K562 (cell line): Measurements from ENCODE around the gene QKI. TPM values are rescaled to one million over a fixed set of nuclear protein-coding genes. Genes with fewer than 3 reads are reported as not detected.

Source experiments
- ATAC-seq: fragments of 200-7000 bp; cut with Tn5 transposase; 3 replicates; pipeline ENCODE4 v1.9.1; 2020; ENCODE audit warnings: moderate library complexity
- BruUV-seq: library from RNA; stranded (reverse); fragments of 400-500 nt; replicated peaks from 2 replicates; lab custom pipeline; 2021; lab: Mats Ljungman, UMichigan
- CTCF ChIA-PET: fragments of 300-600 bp; formaldehyde crosslinking; extraction: SDS; loops from one replicate; lab custom pipeline; 2021; ENCODE audit warnings: low intra/inter-chr PET ratio; lab: Yijun Ruan, JAX
- POLR2A ChIA-PET: fragments of 300-600, 350-650 bp; sonication (Branson Sonifier 250); formaldehyde crosslinking; extraction: SDS; loops from one replicate; lab custom pipeline; 2021; ENCODE audit warnings: antibody characterized with exemption, inconsistent platforms; lab: Yijun Ruan, JAX
- DNase-seq, 4 experiments: peaks; one replicate each; pipeline versions ENCODE4 v3.0.0 to v3.0.0-alpha.2; 2011 to 2018; ENCODE audit warnings: low spot score in 3 of 4, mixed read lengths in 3 of 4; ENCODE audit errors: extremely low read depth in 1 of 4
- FAIRE-seq: peaks from 2 replicates; lab custom pipeline; 2011; peaks lifted over from hg19 to GRCh38; lab: Jason Lieb, UNC
- H2AFZ ChIP-seq: 2 replicates; pipeline ENCODE4 v1.6.0; 2011; ENCODE audit warnings: low read depth, low read length, control low read depth, inconsistent platforms
- H3K27ac ChIP-seq: fragments of 200-600 bp; 3 replicates; pipeline ENCODE4 v1.8.0; 2011; ENCODE audit warnings: low read depth, mild to moderate bottlenecking, control low read depth, inconsistent platforms, low read length, moderate library complexity, mixed read lengths; ENCODE audit errors: extremely low read depth
- H3K27me3 ChIP-seq, 2 experiments: fragments of 300-600 bp in 1 of 2; 2 replicates in 1 of 2; 3 replicates in 1 of 2; pipeline versions ENCODE4 v1.6.0 to v1.8.0; 2011; ENCODE audit warnings: inconsistent platforms in 2 of 2, low read length in 2 of 2, mild to moderate bottlenecking in 1 of 2, mixed read lengths in 1 of 2, moderate library complexity in 1 of 2; ENCODE audit not compliant: control insufficient read depth in 2 of 2, insufficient read depth in 2 of 2
- H3K36me3 ChIP-seq: fragments of 300-600 bp; 3 replicates; pipeline ENCODE4 v1.8.0; 2011; ENCODE audit warnings: mild to moderate bottlenecking, low read length, inconsistent platforms; ENCODE audit not compliant: control insufficient read depth, insufficient read depth
- H3K4me1 ChIP-seq, 2 experiments: fragments of 200-600 bp in 1 of 2; replicated peaks in 1 of 2; 2 replicates in 1 of 2; 3 replicates in 1 of 2; pipeline versions ENCODE4 v1.5.1 to v1.8.0; 2011; ENCODE audit warnings: inconsistent platforms in 2 of 2, low read length in 2 of 2, mild to moderate bottlenecking in 1 of 2, mixed read lengths in 1 of 2, moderate library complexity in 1 of 2; ENCODE audit not compliant: control insufficient read depth in 2 of 2, insufficient read depth in 2 of 2
- H3K4me2 ChIP-seq: 2 replicates; pipeline ENCODE4 v1.6.1; 2011; ENCODE audit warnings: low read length, control low read depth, inconsistent platforms, mixed read lengths; ENCODE audit not compliant: insufficient read depth
- H3K4me3 ChIP-seq: fragments of 200-600 bp; sonication (generic), shearing (Covaris generic); 2 replicates; pipeline ENCODE4 v1.5.1; 2016; ENCODE audit warnings: control low read depth, inconsistent platforms
- H3K79me2 ChIP-seq: fragments of 200-600 bp; 3 replicates; pipeline ENCODE4 v1.8.0; 2011; ENCODE audit warnings: low read length, inconsistent platforms; ENCODE audit not compliant: control insufficient read depth, insufficient read depth
- H3K9ac ChIP-seq, 2 experiments: 2 replicates each; pipeline versions ENCODE4 v1.6.0 to v1.6.1; 2011; ENCODE audit warnings: low read depth in 2 of 2, low read length in 2 of 2, control low read depth in 1 of 2, inconsistent platforms in 1 of 2, mild to moderate bottlenecking in 1 of 2, mixed read lengths in 1 of 2; ENCODE audit not compliant: insufficient read depth in 1 of 2
- H3K9me1 ChIP-seq: one replicate; pipeline ENCODE4 v1.6.0; 2011; ENCODE audit warnings: inconsistent platforms, mild to moderate bottlenecking, low read length, moderate library complexity; ENCODE audit not compliant: control insufficient read depth, insufficient read depth
- H3K9me3 ChIP-seq: replicated peaks from 2 replicates; pipeline ENCODE4 v1.5.1; 2011; ENCODE audit warnings: low read depth, low read length, inconsistent platforms; ENCODE audit not compliant: control insufficient read depth, insufficient read depth
- H4K20me1 ChIP-seq: replicated peaks from 2 replicates; pipeline ENCODE4 v1.6.1; 2011; ENCODE audit warnings: low read length, inconsistent platforms, mixed read lengths; ENCODE audit not compliant: control insufficient read depth, insufficient read depth
- LARP7 ChIP-seq: fragments of 450-650 bp; IDR thresholded peaks from 2 replicates; pipeline ENCODE4 v1.6.1; 2016
- MAFK ChIP-seq: IDR thresholded peaks from 2 replicates; pipeline ENCODE4 v1.6.1; 2011; ENCODE audit warnings: low read length, improper control_type of control experiment
- MLLT1 ChIP-seq, 2 experiments: fragments of 450-650 bp; IDR thresholded peaks; 2 replicates each; pipeline ENCODE4 v1.6.1; 2016
- NCOA1 ChIP-seq: fragments of 450-650 bp; IDR thresholded peaks from 2 replicates; pipeline ENCODE4 v1.6.1; 2016; ENCODE audit warnings: low read depth
- NFE2L1 ChIP-seq: fragments of 450-650 bp; IDR thresholded peaks from 2 replicates; pipeline ENCODE4 v1.6.1; 2016; ENCODE audit warnings: missing genetic modification characterization, low read depth, mild to moderate bottlenecking, missing compliant biosample characterization, moderate library complexity, borderline replicate concordance
- OTX1 ChIP-seq: fragments of 450-650 bp; formaldehyde crosslinking; IDR thresholded peaks from 2 replicates; pipeline ENCODE4 v1.4.0; 2022; ENCODE audit warnings: mild to moderate bottlenecking
- POLR3A ChIP-seq: IDR thresholded peaks from 2 replicates; pipeline ENCODE4 v1.6.1; 2011; ENCODE audit warnings: borderline replicate concordance, mild to moderate bottlenecking, moderate library complexity; ENCODE audit not compliant: insufficient read length, insufficient read depth; ENCODE audit errors: extremely low read depth
- SP2 ChIP-seq: IDR thresholded peaks from 2 replicates; pipeline ENCODE4 v1.6.1; 2011; ENCODE audit warnings: mild to moderate bottlenecking, low read depth, low read length, moderate library complexity; ENCODE audit not compliant: poor library complexity, severe bottlenecking; ENCODE audit errors: extremely low read depth
- THRA ChIP-seq: fragments of 450-650 bp; IDR thresholded peaks from 2 replicates; pipeline ENCODE4 v1.6.1; 2017; ENCODE audit warnings: mild to moderate bottlenecking, moderate library complexity
- ZKSCAN3 ChIP-seq: fragments of 250-450 bp; sonication (Bioruptor Pico); IDR thresholded peaks from 2 replicates; pipeline ENCODE4 v1.4.0; 2020
- ZNF184 ChIP-seq: sonication (generic); formaldehyde crosslinking; IDR thresholded peaks from 2 replicates; pipeline ENCODE4 v1.5.0; 2020; ENCODE audit warnings: missing genetic modification reagents
- ZNF436 ChIP-seq: fragments of 250-450, 450-650 bp; sonication (Bioruptor Pico); formaldehyde crosslinking; IDR thresholded peaks from 2 replicates; pipeline ENCODE4 v1.7.0; 2020; ENCODE audit warnings: mild to moderate bottlenecking
- ZNF57 ChIP-seq: fragments of 450-650 bp; formaldehyde crosslinking; IDR thresholded peaks from 2 replicates; pipeline ENCODE4 v1.4.0; 2020; ENCODE audit warnings: mild to moderate bottlenecking, moderate library complexity
- ZNF76 ChIP-seq: fragments of 250-450 bp; sonication (Bioruptor Pico); IDR thresholded peaks from 2 replicates; pipeline ENCODE4 v1.4.0; 2020; ENCODE audit warnings: mild to moderate bottlenecking, moderate library complexity, borderline replicate concordance
- ZNF766 ChIP-seq: fragments of 200-800 bp; sonication (Bioruptor generic); conservative IDR thresholded peaks from 2 replicates; pipeline ENCODE4 v1.6.1; 2016; ENCODE audit warnings: missing genetic modification characterization, missing compliant biosample characterization
- WGBS: fragments of 100-300 bp; shearing (Covaris generic); methylation state at CpG from one replicate; pipeline ENCODE4 v1.1.6; 2016; ENCODE audit warnings: low coverage, mixed read lengths; ENCODE audit not compliant: insufficient coverage; ENCODE audit errors: missing lambda C conversion rate; 5-methylcytosine and 5-hydroxymethylcytosine counted together
- in situ Hi-C: fragments of 300-500 bp; cut with MboI; formaldehyde crosslinking; loops from 4 replicates; pipeline ENCODE4 v1.15.0; 2018; ENCODE audit warnings: inconsistent platforms, mixed read lengths
- intact Hi-C: fragments of 100-400 bp; cut with micrococcal nuclease; formaldehyde crosslinking; loops from 2 replicates; pipeline ENCODE4 v1.14.2; 2022
- polyA plus RNA-seq, 8 experiments: library from polyadenylated mRNA; depleted of rRNA in 4 of 8; stranded (reverse) in 5 of 8; unstranded in 3 of 8; fragments of >200 nt; fragmentation: Nextera tagmentation in 2 of 8; fragmentation: Illumina TruSeq in 1 of 8; extraction: Ambion mirVana in 2 of 8; extraction: Trizol in 1 of 8; gene quantifications; 2 replicates each; pipeline versions ENCODE4 v1.2.1 to v1.2.3, GENCODE V29; 2011 to 2014; ENCODE audit warnings: inconsistent platforms in 1 of 8, missing spikeins in 1 of 8
- total RNA-seq, 7 experiments: library from RNA; depleted of rRNA in 6 of 7; stranded (reverse); fragments of >200 nt in 6 of 7; fragmentation: Illumina TruSeq in 2 of 7; extraction: Trizol in 2 of 7; gene quantifications; 2 replicates each; pipeline versions ENCODE4 v1.2.1 to v1.2.3, GENCODE V29; 2011 to 2021; ENCODE audit warnings: low replicate concordance in 1 of 7

Gene QKI
- total and polyA plus RNA-seq, 9 of the 15 experiments (the other 6 are each of a cell fraction or from before 2014, with no cell fraction given) = 20.4 to 215 (median 123) TPM

- H3K79me2 ChIP-seq = no peaks in the 10 kb centered on the region
- ATAC-seq (no peak), DNase-seq (no peak), FAIRE-seq (no peak)
- CTCF ChIA-PET = no interaction called here
- in situ Hi-C loops (no loop called here), intact Hi-C loops (loop anchor here (10.0 kb wide), 1 partner anchor 365 kb away; no protein-coding TSS in a partner anchor)
- 64% methylated on average over 5 of the region's 5 CpGs for WGBS
- peaks cover 16% of the 10 kb centered on the region; the same call in 1 of the 2 replicates for H3K9me3 ChIP-seq
- H3K9ac ChIP-seq = no peak overlapping the region
- H3K27me3 ChIP-seq = no peaks in the 10 kb centered on the region
- H3K4me1 ChIP-seq = peaks cover 10 to 19% of the 10 kb centered on the region in 2 experiments; a peak in 4 of 5 replicates
- no peak overlapping the region for H3K4me2 ChIP-seq
- H2AFZ ChIP-seq = no peak overlapping the region
- no peaks in the 10 kb centered on the region for H3K9me1 ChIP-seq
- H4K20me1 ChIP-seq = no peaks in the 10 kb centered on the region
- POLR2A ChIA-PET = no interaction called here
- no peak overlapping the region for H3K4me3 ChIP-seq
- H3K27ac ChIP-seq = no peak overlapping the region
- no peaks in the 10 kb centered on the region for H3K36me3 ChIP-seq
- BruUV-seq = no TSS peak
- no peak for TF ChIP-seq SP2
- no peak for TF ChIP-seq ZNF76 (CRISPR knock-in tag)
- TF ChIP-seq THRA = no peak
- TF ChIP-seq ZNF436 (CRISPR knock-in tag) = no peak
- no peak for TF ChIP-seq MLLT1 (IDR thresholded peaks at IDR 0.05)
- no peak for TF ChIP-seq ZNF57
- TF ChIP-seq OTX1 (CRISPR knock-in tag) = no peak
- no peak for TF ChIP-seq POLR3A
- no peak for TF ChIP-seq LARP7
- no peak for TF ChIP-seq ZNF184 (CRISPR knock-in tag)
- no peak for TF ChIP-seq NCOA1
- TF ChIP-seq NFE2L1 (tag) = no peak
- no peak for TF ChIP-seq ZKSCAN3 (CRISPR knock-in tag)
- no peak for TF ChIP-seq ZNF766 (CRISPR knock-in tag)
- TF ChIP-seq MAFK = no peak
These were observed 174.9 kb downstream of the QKI start for GRCh38 chr6:163589387-163589786.
